T-helper 1 cell treated with Interleukin-12 subunit alpha and Interleukin-12 subunit beta and Interleukin-4 antibody, amounts not matched to agents 30 μg/mL and 1 μg/mL, for 36 hours (primary cell): ENCODE measurements around the gene LUC7L.
A peak's percentile ranks its signal among the peaks of the same experiment; 100 is the strongest.

Experiments used
- H3K27ac Mint-ChIP-seq: one replicate; pipeline ENCODE4 v1.8.0; 2021; ENCODE audit warnings: mild to moderate bottlenecking, mixed read lengths
- H3K27me3 Mint-ChIP-seq: one replicate; pipeline ENCODE4 v1.8.0; 2021; ENCODE audit warnings: low read depth, mixed read lengths
- H3K36me3 Mint-ChIP-seq: one replicate; pipeline ENCODE4 v1.8.0; 2021; ENCODE audit warnings: low read depth, mixed read lengths
- H3K4me1 Mint-ChIP-seq: one replicate; pipeline ENCODE4 v1.8.0; 2021; ENCODE audit warnings: low read depth, mixed read lengths
- H3K4me3 Mint-ChIP-seq: one replicate; pipeline ENCODE4 v1.8.0; 2021; ENCODE audit warnings: mild to moderate bottlenecking, moderate library complexity, mixed read lengths
- H3K9me3 Mint-ChIP-seq: one replicate; pipeline ENCODE4 v1.8.0; 2021; ENCODE audit warnings: mixed read lengths

LUC7L gene

DNA sequence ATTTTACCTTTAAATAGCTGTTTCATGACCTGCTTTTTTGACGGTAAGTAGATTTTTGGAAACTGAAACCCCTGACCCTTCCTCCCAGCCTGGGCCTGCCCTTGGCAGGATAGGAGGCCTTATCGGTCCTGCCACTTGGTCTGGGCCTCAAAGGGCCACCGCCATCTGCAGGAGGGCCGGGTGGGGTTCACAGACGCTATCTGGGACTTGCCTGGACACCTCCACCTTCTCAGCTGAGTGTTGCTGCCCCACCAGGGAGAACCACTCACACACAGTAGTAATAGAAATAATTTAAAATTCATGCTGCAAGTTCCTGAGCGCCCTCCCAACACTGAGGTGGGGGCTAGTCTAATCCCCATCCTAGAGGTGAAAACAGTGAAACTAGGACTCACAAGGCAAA is 86.2 kb downstream of the LUC7L start:
- H3K36me3 Mint-ChIP-seq, result no peaks in the 10 kb centered on the region
- H3K9me3 Mint-ChIP-seq, result no peaks in the 10 kb centered on the region
- no peak overlapping the region for H3K27ac Mint-ChIP-seq
- no peaks in the 10 kb centered on the region for H3K4me1 Mint-ChIP-seq
- H3K4me3 Mint-ChIP-seq, result no peak overlapping the region
- H3K27me3 Mint-ChIP-seq, result peaks cover 10% of the 10 kb centered on the region

DNA sequence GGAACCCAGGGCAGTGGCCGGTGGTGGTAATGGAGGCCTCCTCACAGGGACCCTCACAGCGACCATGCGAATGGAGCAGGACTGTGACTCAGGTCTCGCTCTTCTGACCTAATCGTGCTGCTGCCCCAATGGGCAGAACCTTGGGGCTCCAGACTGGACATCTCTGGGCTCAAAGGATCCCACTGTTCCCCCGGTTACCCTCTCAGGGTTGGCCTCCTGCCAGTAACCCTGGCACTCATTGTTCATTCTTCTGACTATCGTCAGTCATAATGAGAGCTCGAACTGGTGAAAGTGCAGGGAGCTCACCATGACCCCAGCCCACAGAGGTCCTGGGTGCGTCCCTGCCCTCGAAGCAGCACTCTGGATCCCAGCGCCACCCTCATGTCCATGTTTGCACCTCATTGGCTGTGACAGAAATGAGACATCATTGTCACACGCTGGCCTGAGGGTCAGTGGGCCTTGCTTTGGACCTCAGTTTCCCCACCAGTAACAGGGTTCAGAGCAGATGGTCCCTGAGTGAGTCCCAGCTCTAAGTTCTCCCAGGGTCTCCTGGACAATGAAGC is 86.8 kb downstream of the LUC7L start:
- H3K9me3 Mint-ChIP-seq, result no peaks in the 10 kb centered on the region
- H3K27me3 Mint-ChIP-seq, result peaks cover 6% of the 10 kb centered on the region
- H3K4me1 Mint-ChIP-seq, result no peaks in the 10 kb centered on the region
- no peaks in the 10 kb centered on the region for H3K36me3 Mint-ChIP-seq
- H3K4me3 Mint-ChIP-seq, result no peak overlapping the region
- H3K27ac Mint-ChIP-seq, result no peak overlapping the region

- Mint-ChIP-seq H3K4me3 (peak overlapping the region; percentile 22), H3K9me3 (no peaks in the 10 kb centered on the region), H3K27me3 (peaks cover 6% of the 10 kb centered on the region), H3K36me3 (peaks cover 3% of the 10 kb centered on the region), H3K4me1 (peaks cover 6% of the 10 kb centered on the region), H3K27ac (no peak overlapping the region)
Observed at GRCh38 chr16:140175-140857, 88.9 kb downstream of the LUC7L start.
